Stomach (tissue), 4 donors: ENCODE data around the gene RBMS1.

ENCODE experiments used
- CTCF ChIP-seq, 7 experiments: fragments of 450-650 bp in 4 of 7; fragments of 200-600 bp in 3 of 7; sonication (generic) in 3 of 7; IDR thresholded peaks; one replicate each; pipeline ENCODE4 v1.5.1; 2016 to 2019; ENCODE audit warnings: antibody characterized with exemption in 7 of 7, control low read depth in 2 of 7, mild to moderate bottlenecking in 1 of 7
- POLR2A ChIP-seq, 4 donors: fragments of 450-650 bp; IDR thresholded peaks; one replicate each; pipeline ENCODE4 v1.6.1; 2016; ENCODE audit warnings: antibody characterized with exemption in 4 of 4, control low read depth in 2 of 4, mild to moderate bottlenecking in 1 of 4, moderate library complexity in 1 of 4
- POLR2AphosphoS5 ChIP-seq, 3 donors: sonication (generic); formaldehyde crosslinking; IDR thresholded peaks; one replicate each; pipeline ENCODE4 v1.6.1; 2016; ENCODE audit warnings: antibody characterized with exemption in 3 of 3

- TF ChIP-seq CTCF (IDR thresholded peaks at IDR 0.05) (no peak), POLR2AphosphoS5 (IDR thresholded peaks at IDR 0.05) (peak in 2 of 3 donors; percentile 38 to 43), POLR2A (IDR thresholded peaks at IDR 0.05) (no peak)
Measured at GRCh38 chr2:160427629-160428404, 65.8 kb downstream of the RBMS1 start.
